NCI-H187 treated with DMSO at 0.1 percent for 48 hours (cell line): ENCODE measurements around the gene ELOVL5.
"Not testable (repeated sequence)": the region's sequence is repeated elsewhere in the genome, so short reads cannot be mapped to it uniquely, and the experiment has no call there.

ENCODE experiments used
- DNase-seq: peaks from one replicate; lab custom pipeline; 2025; lab: John Stamatoyannopoulos, UW

ELOVL5 gene

GRCh38 chr6:53359095-53359842 lies 10.5 kb upstream of the ELOVL5 start:
- DNase-seq, result peak; percentile 65

- no peak for DNase-seq
Observed at GRCh38 chr6:53358440-53359094, 9.8 kb upstream of the ELOVL5 start.

- DNase-seq, result no peak
Observed at GRCh38 chr6:53357576-53358360, 9.0 kb upstream of the ELOVL5 start.

- DNase-seq, result no peak
Observed at GRCh38 chr6:53353624-53354023, 4.9 kb upstream of the ELOVL5 start.

- no peak for DNase-seq
Observed at GRCh38 chr6:53352360-53352759, 3.6 kb upstream of the ELOVL5 start.

GRCh38 chr6:53349209-53349693 lies 501 bp upstream of the ELOVL5 start:
- no peak for DNase-seq

- DNase-seq, result peak; percentile 10
Observed at GRCh38 chr6:53347921-53348370, 804 bp downstream of the ELOVL5 start.

GRCh38 chr6:53347250-53347920 lies 1.4 kb downstream of the ELOVL5 start:
- DNase-seq, result no peak

- DNase-seq, result not testable (repeated sequence)
Observed at GRCh38 chr6:53346049-53346448, 2.7 kb downstream of the ELOVL5 start.

- DNase-seq, result no peak
Observed at GRCh38 chr6:53344969-53345368, 3.8 kb downstream of the ELOVL5 start.

GRCh38 chr6:53343092-53343491 lies 5.7 kb downstream of the ELOVL5 start:
- DNase-seq, result no peak

GRCh38 chr6:53342217-53342616 lies 6.5 kb downstream of the ELOVL5 start:
- no peak for DNase-seq

GRCh38 chr6:53340536-53340935 lies 8.2 kb downstream of the ELOVL5 start:
- DNase-seq, result no peak

GRCh38 chr6:53339424-53339823 lies 9.3 kb downstream of the ELOVL5 start:
- no peak for DNase-seq

GRCh38 chr6:53338304-53338703 lies 10.4 kb downstream of the ELOVL5 start:
- DNase-seq, result no peak

GRCh38 chr6:53336070-53336469 lies 12.7 kb downstream of the ELOVL5 start:
- no peak for DNase-seq

- no peak for DNase-seq
Observed at GRCh38 chr6:53335224-53335994, 13.3 kb downstream of the ELOVL5 start.

GRCh38 chr6:53333439-53334408 lies 15.0 kb downstream of the ELOVL5 start:
- no peak for DNase-seq

GRCh38 chr6:53331678-53332077 lies 17.1 kb downstream of the ELOVL5 start:
- DNase-seq, result no peak

- DNase-seq, result no peak
Observed at GRCh38 chr6:53330137-53330536, 18.6 kb downstream of the ELOVL5 start.
